H1 (cell line): Measurements from ENCODE around the gene HLA-A. TPM values are rescaled to one million over a fixed set of nuclear protein-coding genes. Genes with fewer than 3 reads are reported as not detected.

Experiments used
- CTCF ChIA-PET: fragments of 300-600 bp; sonication (Branson Sonifier 250); formaldehyde crosslinking; loops from one replicate; lab custom pipeline; 2021; ENCODE audit not compliant: partially characterized antibody; lab: Charles Lee
- POLR2A ChIA-PET: fragments of 300-600 bp; sonication (Branson Sonifier 250); formaldehyde crosslinking; loops from one replicate; lab custom pipeline; 2021; ENCODE audit warnings: inconsistent platforms; ENCODE audit not compliant: partially characterized antibody; lab: Charles Lee
- DNase-seq, 2 experiments: peaks; one replicate each; pipeline versions ENCODE4 v3.0.0 to v3.0.0-alpha.2; 2010 to 2022; ENCODE audit warnings: low spot score in 2 of 2, low read depth in 1 of 2, mixed read lengths in 1 of 2
- FAIRE-seq: peaks from 2 replicates; lab custom pipeline; 2011; peaks lifted over from hg19 to GRCh38; lab: Jason Lieb, UNC
- H2AFZ ChIP-seq: 2 replicates; pipeline ENCODE4 v1.8.1; 2012; ENCODE audit warnings: low read length, inconsistent platforms
- H2AK5ac ChIP-seq: 2 replicates; pipeline ENCODE4 v1.6.1; 2013; ENCODE audit warnings: low read depth, low read length
- H2BK120ac ChIP-seq: replicated peaks from 2 replicates; pipeline ENCODE3; 2013; ENCODE audit warnings: low read depth, low read length, inconsistent platforms
- H2BK12ac ChIP-seq: 2 replicates; pipeline ENCODE4 v1.6.1; 2013; ENCODE audit warnings: low read depth, low read length
- H2BK15ac ChIP-seq: 2 replicates; pipeline ENCODE4 v1.6.1; 2013; ENCODE audit warnings: low read length
- H2BK20ac ChIP-seq: 2 replicates; pipeline ENCODE4 v1.6.1; 2013; ENCODE audit warnings: low read length
- H2BK5ac ChIP-seq: 2 replicates; pipeline ENCODE4 v1.6.1; 2013; ENCODE audit warnings: low read depth, low read length
- H3K14ac ChIP-seq: 2 replicates; pipeline ENCODE4 v1.6.1; 2013; ENCODE audit warnings: inconsistent platforms; ENCODE audit not compliant: insufficient read length
- H3K18ac ChIP-seq: 2 replicates; pipeline ENCODE4 v1.6.1; 2013; ENCODE audit warnings: low read length; ENCODE audit errors: extremely low read depth
- H3K23ac ChIP-seq: 2 replicates; pipeline ENCODE4 v1.6.1; 2013; ENCODE audit warnings: inconsistent platforms; ENCODE audit not compliant: insufficient read length
- H3K23me2 ChIP-seq: 2 replicates; pipeline ENCODE4 v1.6.1; 2013; ENCODE audit warnings: low read depth, low read length
- H3K27ac ChIP-seq: 2 replicates; pipeline ENCODE4 v1.6.1; 2011; ENCODE audit warnings: low read depth, low read length, inconsistent platforms
- H3K27me3 ChIP-seq, 4 experiments: replicated peaks in 1 of 4; 1 replicate in 1 of 4; 2 replicates in 3 of 4; pipeline versions ENCODE4 v1.6.1 to v1.8.1; 2011 to 2013; ENCODE audit warnings: low read length in 3 of 4, mild to moderate bottlenecking in 3 of 4, inconsistent platforms in 2 of 4, mixed read lengths in 2 of 4, moderate library complexity in 1 of 4; ENCODE audit not compliant: control insufficient read depth in 3 of 4, insufficient read depth in 3 of 4; ENCODE audit errors: extremely low read depth in 1 of 4
- H3K36me3 ChIP-seq, 4 experiments: 2 replicates each; pipeline versions ENCODE4 v1.6.1 to v1.8.1; 2011 to 2013; ENCODE audit warnings: mild to moderate bottlenecking in 4 of 4, low read length in 3 of 4, moderate library complexity in 2 of 4, control low read depth in 1 of 4, inconsistent platforms in 1 of 4; ENCODE audit not compliant: insufficient read depth in 4 of 4, control insufficient read depth in 2 of 4
- H3K4ac ChIP-seq: replicated peaks from 2 replicates; pipeline ENCODE3; 2013; ENCODE audit warnings: low read length, low read depth, mixed read lengths, inconsistent platforms; ENCODE audit not compliant: insufficient read length
- H3K4me1 ChIP-seq, 4 experiments: replicated peaks in 1 of 4; 1 replicate in 1 of 4; 2 replicates in 3 of 4; pipeline versions ENCODE4 v1.6.1 to v1.8.1; 2011 to 2013; ENCODE audit warnings: low read length in 3 of 4, inconsistent platforms in 2 of 4, mixed read lengths in 1 of 4; ENCODE audit not compliant: insufficient read depth in 4 of 4, control insufficient read depth in 3 of 4
- H3K4me2 ChIP-seq, 2 experiments: 2 replicates each; pipeline versions ENCODE4 v1.6.1 to v1.8.1; 2011 to 2013; ENCODE audit warnings: low read depth in 2 of 2, low read length in 2 of 2, control low read depth in 1 of 2, inconsistent platforms in 1 of 2, mild to moderate bottlenecking in 1 of 2; ENCODE audit not compliant: insufficient read depth in 1 of 2
- H3K4me3 ChIP-seq, 4 experiments: fragments of 200-600, 300-600 bp in 1 of 4; sonication (generic), shearing (Covaris generic), sonication (Bioruptor Twin) in 1 of 4; 2 replicates each; pipeline versions ENCODE4 v1.5.1 to v1.8.1; 2011 to 2016; ENCODE audit warnings: low read length in 4 of 4, low read depth in 3 of 4, control low read depth in 2 of 4, inconsistent platforms in 2 of 4, mild to moderate bottlenecking in 2 of 4, mixed read lengths in 1 of 4, moderate library complexity in 1 of 4; ENCODE audit not compliant: insufficient read depth in 2 of 4; ENCODE audit errors: extremely low read depth in 1 of 4
- H3K56ac ChIP-seq: replicated peaks from 2 replicates; pipeline ENCODE3; 2013; ENCODE audit warnings: low read depth, mild to moderate bottlenecking, mixed read lengths, low read length, inconsistent platforms; ENCODE audit not compliant: insufficient read length
- H3K79me1 ChIP-seq: 2 replicates; pipeline ENCODE4 v1.6.1; 2013; ENCODE audit warnings: low read depth, low read length, control low read depth
- H3K79me2 ChIP-seq, 2 experiments: 2 replicates each; pipeline versions ENCODE4 v1.6.1 to v1.8.1; 2012 to 2013; ENCODE audit warnings: low read length in 2 of 2, mild to moderate bottlenecking in 2 of 2, inconsistent platforms in 1 of 2; ENCODE audit not compliant: insufficient read depth in 2 of 2, control insufficient read depth in 1 of 2
- H3K9ac ChIP-seq, 4 experiments: replicated peaks in 1 of 4; 1 replicate in 1 of 4; 2 replicates in 3 of 4; pipeline versions ENCODE4 v1.6.1 to v1.8.1; 2011 to 2013; ENCODE audit warnings: low read depth in 3 of 4, low read length in 3 of 4, control low read depth in 2 of 4, mild to moderate bottlenecking in 2 of 4, moderate library complexity in 2 of 4, inconsistent platforms in 1 of 4; ENCODE audit errors: extremely low read depth in 1 of 4
- H3K9me3 ChIP-seq, 2 experiments: 2 replicates each; pipeline versions ENCODE4 v1.6.1 to v1.8.1; 2012 to 2013; ENCODE audit warnings: mild to moderate bottlenecking in 2 of 2, moderate library complexity in 2 of 2, control low read depth in 1 of 2, inconsistent platforms in 1 of 2, low read depth in 1 of 2, low read length in 1 of 2, mixed read lengths in 1 of 2; ENCODE audit not compliant: insufficient read depth in 2 of 2
- H4K20me1 ChIP-seq, 2 experiments: replicated peaks in 1 of 2; 2 replicates each; pipeline versions ENCODE3 to v1.8.1; 2011 to 2013; ENCODE audit warnings: inconsistent platforms in 2 of 2, low read length in 2 of 2, mild to moderate bottlenecking in 1 of 2; ENCODE audit not compliant: insufficient read depth in 2 of 2, control insufficient read depth in 1 of 2
- H4K5ac ChIP-seq: 2 replicates; pipeline ENCODE4 v1.6.1; 2013; ENCODE audit warnings: low read length, low read depth, mixed read lengths, inconsistent platforms; ENCODE audit not compliant: insufficient read length
- H4K8ac ChIP-seq: 2 replicates; pipeline ENCODE4 v1.8.0; 2013; ENCODE audit warnings: mild to moderate bottlenecking, moderate library complexity, low read length, inconsistent platforms; ENCODE audit not compliant: insufficient read depth; ENCODE audit errors: extremely low read depth
- H4K91ac ChIP-seq: replicated peaks from 2 replicates; pipeline ENCODE3; 2013; ENCODE audit warnings: low read length, mixed read lengths, inconsistent platforms; ENCODE audit not compliant: insufficient read length
- GABPA ChIP-seq: IDR thresholded peaks from 2 replicates; pipeline ENCODE4 v1.6.1; 2011; ENCODE audit warnings: mild to moderate bottlenecking, low read length, moderate library complexity, borderline replicate concordance; ENCODE audit not compliant: insufficient read depth
- WGBS, 2 experiments: shearing (Covaris generic) in 1 of 2; methylation state at CpG; one replicate each; pipeline versions ENCODE4 v1.1.6 to v1.1.7; 2013 to 2015; ENCODE audit warnings: low lambda C conversion rate in 2 of 2, mixed read lengths in 2 of 2, inconsistent platforms in 1 of 2, low coverage in 1 of 2, missing lambda C conversion rate in 1 of 2; ENCODE audit not compliant: insufficient replicate concordance in 2 of 2, insufficient coverage in 1 of 2, insufficient read length in 1 of 2; ENCODE audit errors: extremely low coverage in 1 of 2, missing lambda C conversion rate in 1 of 2; 5-methylcytosine and 5-hydroxymethylcytosine counted together
- polyA plus RNA-seq, 7 experiments: library from polyadenylated mRNA; depleted of rRNA in 3 of 7; stranded (reverse) in 5 of 7; unstranded in 2 of 7; fragments of >200 nt in 5 of 7; fragments of 200-250 nt in 2 of 7; gene quantifications; 1 replicate in 5 of 7; 2 replicates in 1 of 7; 4 replicates in 1 of 7; pipeline versions ENCODE4 v1.2.1 to v1.2.3, GENCODE V29; 2011 to 2013; ENCODE audit warnings: missing spikeins in 2 of 7, mixed read lengths in 2 of 7
- total RNA-seq: library from RNA; stranded (reverse); fragmentation: NEBNext Ultra II Directional; extraction: Animal tissue kit (Norgen Biotek cat#: 25700); gene quantifications from 2 replicates; pipeline ENCODE4 v1.2.1, GENCODE V29; 2021

The HLA-A gene
- total and polyA plus RNA-seq, 2 of the 8 experiments (the other 6 are each of a cell fraction or from before 2014, with no cell fraction given): 221 to 474 TPM

DNA sequence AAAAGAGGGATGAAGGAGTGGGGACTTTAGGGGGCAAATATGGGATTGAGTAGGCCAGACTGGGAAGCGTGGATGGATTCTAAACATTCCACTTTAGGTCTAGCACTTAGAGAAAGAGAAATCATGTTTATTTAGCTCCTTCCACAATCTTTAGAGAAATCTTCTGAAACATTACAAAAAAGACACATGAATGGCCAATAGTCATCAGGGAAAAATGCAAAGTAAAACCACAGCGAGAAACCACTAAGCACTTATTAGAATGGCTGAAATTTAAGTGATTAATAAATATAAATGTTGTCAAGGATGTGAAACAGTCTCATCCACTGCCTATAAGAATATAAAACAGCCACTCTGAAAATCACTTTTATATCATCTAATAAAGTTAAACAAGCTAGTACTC is 46.9 kb downstream of the HLA-A start:
- Histone ChIP-seq H2AFZ (no peak overlapping the region), H4K91ac (no peak overlapping the region), H4K8ac (no peak overlapping the region), H4K20me1 (no peaks in the 10 kb centered on the region), H2BK5ac (no peak overlapping the region), H3K56ac (no peak overlapping the region), H3K9ac (no peak overlapping the region), H2BK120ac (no peak overlapping the region), H3K79me2 (no peaks in the 10 kb centered on the region), H3K27me3 (no peaks in the 10 kb centered on the region; a peak in 1 of 7 replicates), H3K27ac (no peak overlapping the region), H4K5ac (no peak overlapping the region), H2BK20ac (no peak overlapping the region), H2BK12ac (no peak overlapping the region), H3K23ac (no peak overlapping the region), H3K36me3 (no peaks in the 10 kb centered on the region), H3K79me1 (no peaks in the 10 kb centered on the region), H3K23me2 (no peaks in the 10 kb centered on the region), H3K4me3 (no peak overlapping the region), H3K14ac (no peak overlapping the region), H2BK15ac (no peak overlapping the region), H3K4ac (no peak overlapping the region), H2AK5ac (no peak overlapping the region), H3K4me2 (no peak overlapping the region), H3K18ac (no peak overlapping the region), H3K4me1 (no peaks in the 10 kb centered on the region), H3K9me3 (no peaks in the 10 kb centered on the region)
- ChIA-PET POLR2A (no interaction called here), CTCF (interaction anchor here (0.8 to 1.4 kb wide), 5 partner anchors 14 to 286 kb away, joined by 3 to 4 read pairs (median 4); no protein-coding TSS in a partner anchor)
- no peak for TF ChIP-seq GABPA
- no peak for DNase-seq
- 90% methylated on average over 2 of the region's 2 CpGs; no CpG with 5 or more reads in 1 of the 2 experiments for WGBS, 2 experiments
- no peak for FAIRE-seq
